Muscle of leg (tissue), 11 donors: ENCODE data around the gene CXCR3. TPM values are rescaled to one million over a fixed set of nuclear protein-coding genes. Genes with fewer than 3 reads are reported as not detected.

ENCODE experiments used
- DNase-seq: peaks from one replicate; pipeline ENCODE4 v3.0.0; 2013
- H3K27ac ChIP-seq: one replicate; pipeline ENCODE4 v1.5.1; 2013; ENCODE audit warnings: mild to moderate bottlenecking, low read length, control low read depth
- H3K27me3 ChIP-seq: one replicate; pipeline ENCODE4 v1.6.1; 2013; ENCODE audit warnings: low read length; ENCODE audit not compliant: control insufficient read depth, insufficient read depth
- H3K36me3 ChIP-seq: one replicate; pipeline ENCODE4 v1.6.1; 2013; ENCODE audit warnings: low read length; ENCODE audit not compliant: control insufficient read depth, insufficient read depth
- H3K4me1 ChIP-seq: one replicate; pipeline ENCODE4 v1.6.1; 2013; ENCODE audit warnings: low read length; ENCODE audit not compliant: control insufficient read depth, insufficient read depth
- H3K4me3 ChIP-seq: one replicate; pipeline ENCODE4 v1.5.1; 2013; ENCODE audit warnings: low read length, control low read depth
- H3K9me3 ChIP-seq: replicated peaks from 2 replicates; pipeline ENCODE4 v1.6.1; 2013; ENCODE audit warnings: low read depth, low read length; ENCODE audit not compliant: control insufficient read depth
- WGBS: methylation state at CpG from one replicate; pipeline ENCODE4 v1.1.5; 2013; ENCODE audit warnings: missing lambda C conversion rate; ENCODE audit not compliant: insufficient coverage; 5-methylcytosine and 5-hydroxymethylcytosine counted together
- polyA plus RNA-seq, 8 donors: library from polyadenylated mRNA; unstranded; fragments of 120-200 nt; gene quantifications; one replicate each; pipeline versions ENCODE4 v1.2.1 to v1.2.3, GENCODE V29; 2013; ENCODE audit warnings: inconsistent platforms in 1 of 8, low replicate concordance in 1 of 8; ENCODE audit not compliant: insufficient read length in 8 of 8, insufficient read depth in 1 of 8
- total RNA-seq: library from RNA; stranded (reverse); fragments of 120-200 nt; gene quantifications from one replicate; pipeline ENCODE4 v1.2.4, GENCODE V29; 2013

The CXCR3 gene
- total and polyA plus RNA-seq, 9 donors = 0.08 to 0.23 (median 0.10) TPM; not detected in 3

GRCh38 chrX:71637848-71638247 lies 19.5 kb upstream of the CXCR3 start:
- Histone ChIP-seq H3K4me1 (peaks cover 14% of the 10 kb centered on the region), H3K27me3 (peaks cover 6% of the 10 kb centered on the region), H3K36me3 (no peaks in the 10 kb centered on the region), H3K4me3 (no peak overlapping the region), H3K9me3 (no peaks in the 10 kb centered on the region), H3K27ac (no peak overlapping the region)
- WGBS = 61% methylated on average over 2 of the region's 4 CpGs
- DNase-seq = no peak

GRCh38 chrX:71637253-71637618 lies 18.9 kb upstream of the CXCR3 start:
- 93% methylated on average over 2 of the region's 3 CpGs for WGBS
- no peaks in the 10 kb centered on the region for H3K9me3 ChIP-seq
- H3K4me3 ChIP-seq = no peak overlapping the region
- no peaks in the 10 kb centered on the region for H3K36me3 ChIP-seq
- H3K27me3 ChIP-seq = peaks cover 6% of the 10 kb centered on the region
- H3K4me1 ChIP-seq = peaks cover 14% of the 10 kb centered on the region
- DNase-seq = no peak
- H3K27ac ChIP-seq = peak overlapping the region; percentile 55

GRCh38 chrX:71636438-71637252 lies 18.3 kb upstream of the CXCR3 start:
- H3K27ac ChIP-seq = peak overlapping the region; percentile 55
- DNase-seq = no peak
- H3K36me3 ChIP-seq = no peaks in the 10 kb centered on the region
- peaks cover 6% of the 10 kb centered on the region for H3K27me3 ChIP-seq
- no peaks in the 10 kb centered on the region for H3K9me3 ChIP-seq
- WGBS = 66% methylated on average over 4 of the region's 9 CpGs
- H3K4me1 ChIP-seq = peaks cover 14% of the 10 kb centered on the region
- no peak overlapping the region for H3K4me3 ChIP-seq

GRCh38 chrX:71634366-71634765 lies 16.1 kb upstream of the CXCR3 start:
- Histone ChIP-seq H3K4me3 (no peak overlapping the region), H3K4me1 (peaks cover 14% of the 10 kb centered on the region), H3K9me3 (no peaks in the 10 kb centered on the region), H3K36me3 (no peaks in the 10 kb centered on the region), H3K27me3 (peaks cover 3% of the 10 kb centered on the region), H3K27ac (peak overlapping the region; percentile 9)
- 40% methylated on average over 2 of the region's 6 CpGs for WGBS
- peak; percentile 69 for DNase-seq

- H3K4me1 ChIP-seq = peaks cover 14% of the 10 kb centered on the region
- no peak overlapping the region for H3K27ac ChIP-seq
- peaks cover 5% of the 10 kb centered on the region for H3K27me3 ChIP-seq
- WGBS = 83% methylated on average over 9 of the region's 10 CpGs
- H3K36me3 ChIP-seq = no peaks in the 10 kb centered on the region
- no peaks in the 10 kb centered on the region for H3K9me3 ChIP-seq
- H3K4me3 ChIP-seq = no peak overlapping the region
- no peak for DNase-seq
Observed at GRCh38 chrX:71632923-71633657, 14.8 kb upstream of the CXCR3 start.

- Histone ChIP-seq H3K27ac (no peak overlapping the region), H3K36me3 (no peaks in the 10 kb centered on the region), H3K4me1 (peaks cover 6% of the 10 kb centered on the region), H3K9me3 (no peaks in the 10 kb centered on the region), H3K4me3 (no peak overlapping the region), H3K27me3 (peaks cover 6% of the 10 kb centered on the region)
- WGBS = no CpG with 5 or more reads among the region's 2 CpGs
- no peak for DNase-seq
Observed at GRCh38 chrX:71629467-71629866, 11.2 kb upstream of the CXCR3 start.

GRCh38 chrX:71627588-71628404 lies 9.5 kb upstream of the CXCR3 start:
- no peaks in the 10 kb centered on the region for H3K36me3 ChIP-seq
- no peak overlapping the region for H3K27ac ChIP-seq

GRCh38 chrX:71626576-71626975 lies 8.3 kb upstream of the CXCR3 start:
- Histone ChIP-seq H3K9me3 (no peaks in the 10 kb centered on the region), H3K27ac (no peak overlapping the region), H3K4me3 (no peak overlapping the region), H3K4me1 (peaks cover 23% of the 10 kb centered on the region), H3K36me3 (no peaks in the 10 kb centered on the region), H3K27me3 (peaks cover 11% of the 10 kb centered on the region)
- DNase-seq = no peak
- WGBS = 80% methylated on average over 5 of the region's 6 CpGs

More at GRCh38 chrX:71627588-71628404, 9.5 kb upstream of the CXCR3 start:
- Histone ChIP-seq H3K4me1 (peaks cover 11% of the 10 kb centered on the region), H3K27me3 (peaks cover 6% of the 10 kb centered on the region), H3K4me3 (no peak overlapping the region), H3K9me3 (no peaks in the 10 kb centered on the region)
- 79% methylated on average over 7 of the region's 14 CpGs for WGBS
- no peak for DNase-seq

GRCh38 chrX:71625471-71625870 lies 7.2 kb upstream of the CXCR3 start:
- WGBS = 72% methylated on average over 2 of the region's 5 CpGs
- no peaks in the 10 kb centered on the region for H3K9me3 ChIP-seq
- peaks cover 12% of the 10 kb centered on the region for H3K27me3 ChIP-seq
- no peak overlapping the region for H3K4me3 ChIP-seq
- H3K4me1 ChIP-seq = peaks cover 25% of the 10 kb centered on the region
- DNase-seq = no peak
- H3K36me3 ChIP-seq = no peaks in the 10 kb centered on the region
- H3K27ac ChIP-seq = no peak overlapping the region

GRCh38 chrX:71623714-71624113 lies 5.4 kb upstream of the CXCR3 start:
- peaks cover 25% of the 10 kb centered on the region for H3K4me1 ChIP-seq
- no peak overlapping the region for H3K27ac ChIP-seq
- no peak overlapping the region for H3K4me3 ChIP-seq
- H3K27me3 ChIP-seq = peaks cover 14% of the 10 kb centered on the region
- no peak for DNase-seq
- no CpG with 5 or more reads among the region's 3 CpGs for WGBS
- no peaks in the 10 kb centered on the region for H3K36me3 ChIP-seq
- no peaks in the 10 kb centered on the region for H3K9me3 ChIP-seq
